HG03135 (cell line): ENCODE measurements around the gene VWF.

Experiments
- ATAC-seq: cut with Tn5 transposase; IDR thresholded peaks from one replicate; pipeline ENCODE4 v1.9.1; 2021; ENCODE audit warnings: mild to moderate bottlenecking, moderate library complexity; ENCODE audit not compliant: unreplicated experiment

Gene VWF

GRCh38 chr12:5960783-5961182 lies 163.7 kb downstream of the VWF start:
- ATAC-seq = no peak

- no peak for ATAC-seq
Observed at GRCh38 chr12:5956987-5957386, 167.5 kb downstream of the VWF start.

- no peak for ATAC-seq
Observed at GRCh38 chr12:5954661-5955060, 169.8 kb downstream of the VWF start.

- no peak for ATAC-seq
Observed at GRCh38 chr12:5953835-5954586, 170.5 kb downstream of the VWF start.

GRCh38 chr12:5952031-5952430 lies 172.4 kb downstream of the VWF start:
- no peak for ATAC-seq

GRCh38 chr12:5948696-5949095 lies 175.8 kb downstream of the VWF start:
- ATAC-seq = no peak

- ATAC-seq = no peak
Observed at GRCh38 chr12:5947006-5947405, 177.5 kb downstream of the VWF start.

GRCh38 chr12:5946388-5946787 lies 178.1 kb downstream of the VWF start:
- ATAC-seq = no peak

GRCh38 chr12:5945071-5946008 lies 179.1 kb downstream of the VWF start, which contains the start of gene ANO2:
TSS of gene ANO2 (minus strand) at chr12:5945259. CDS start at chr12:5945217, 42 bp downstream.
- no peak for ATAC-seq

- ATAC-seq = no peak
Observed at GRCh38 chr12:5944688-5945070, 179.8 kb downstream of the VWF start.

- ATAC-seq = no peak
Observed at GRCh38 chr12:5944053-5944452, 180.4 kb downstream of the VWF start.

- no peak for ATAC-seq
Observed at GRCh38 chr12:5941907-5942306, 182.6 kb downstream of the VWF start.

- no peak for ATAC-seq
Observed at GRCh38 chr12:5927732-5928516, 196.5 kb downstream of the VWF start.

- no peak for ATAC-seq
Observed at GRCh38 chr12:5925646-5926045, 198.8 kb downstream of the VWF start.

- no peak for ATAC-seq
Observed at GRCh38 chr12:5924342-5924741, 200.1 kb downstream of the VWF start.

- no peak for ATAC-seq
Observed at GRCh38 chr12:5923751-5924150, 200.7 kb downstream of the VWF start.

GRCh38 chr12:5923043-5923605 lies 201.3 kb downstream of the VWF start:
- no peak for ATAC-seq

GRCh38 chr12:5921966-5922899 lies 202.2 kb downstream of the VWF start:
- ATAC-seq = no peak

GRCh38 chr12:5921027-5921909 lies 203.2 kb downstream of the VWF start:
- ATAC-seq = no peak
